ENCODE results near the gene CLK4. TPM values are rescaled to one million over a fixed set of nuclear protein-coding genes. Genes with fewer than 3 reads are reported as not detected.

Gene CLK4
- total RNA-seq, 2 donors from 2014 or later: 22.1 to 67.2 TPM

DNA sequence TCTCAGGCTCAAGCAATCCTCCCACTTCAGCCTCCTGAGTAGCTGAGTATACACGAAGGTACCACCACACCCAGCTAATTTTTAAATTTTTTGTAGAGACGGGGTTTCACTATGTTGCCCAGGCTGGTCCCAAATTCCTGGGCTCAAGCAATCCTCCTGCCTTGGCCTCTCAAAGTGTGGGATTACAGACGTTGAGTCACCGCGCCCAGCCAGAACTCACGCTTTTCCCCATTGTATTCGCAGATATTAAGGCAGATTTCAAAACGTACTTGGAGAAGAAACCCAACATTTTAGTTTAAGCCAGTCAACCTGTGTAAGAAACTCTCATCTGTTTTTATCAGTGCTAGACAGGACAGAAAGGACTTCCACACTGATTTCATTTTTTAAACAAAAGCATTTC, 63.2 kb downstream of the CLK4 start:
- Histone ChIP-seq H3K36me3 (no peaks in the 10 kb centered on the region), H3K4me1 (ENCODE audit: control insufficient read depth in 1 of 2, low read depth in 2 of 2) (no peaks in the 10 kb centered on the region), H3K9me3 (no peaks in the 10 kb centered on the region), H3K4me3 (no peak overlapping the region), H3K27me3 (replicated peaks; ENCODE audit: insufficient read depth) (no peaks in the 10 kb centered on the region), H3K27ac (no peak overlapping the region)
- ATAC-seq (ENCODE audit: insufficient number of reproducible peaks, low FRiP score, low read depth) (no peak), DNase-seq (ENCODE audit: low spot score) (no peak)
- TF ChIP-seq, protein P1, sequence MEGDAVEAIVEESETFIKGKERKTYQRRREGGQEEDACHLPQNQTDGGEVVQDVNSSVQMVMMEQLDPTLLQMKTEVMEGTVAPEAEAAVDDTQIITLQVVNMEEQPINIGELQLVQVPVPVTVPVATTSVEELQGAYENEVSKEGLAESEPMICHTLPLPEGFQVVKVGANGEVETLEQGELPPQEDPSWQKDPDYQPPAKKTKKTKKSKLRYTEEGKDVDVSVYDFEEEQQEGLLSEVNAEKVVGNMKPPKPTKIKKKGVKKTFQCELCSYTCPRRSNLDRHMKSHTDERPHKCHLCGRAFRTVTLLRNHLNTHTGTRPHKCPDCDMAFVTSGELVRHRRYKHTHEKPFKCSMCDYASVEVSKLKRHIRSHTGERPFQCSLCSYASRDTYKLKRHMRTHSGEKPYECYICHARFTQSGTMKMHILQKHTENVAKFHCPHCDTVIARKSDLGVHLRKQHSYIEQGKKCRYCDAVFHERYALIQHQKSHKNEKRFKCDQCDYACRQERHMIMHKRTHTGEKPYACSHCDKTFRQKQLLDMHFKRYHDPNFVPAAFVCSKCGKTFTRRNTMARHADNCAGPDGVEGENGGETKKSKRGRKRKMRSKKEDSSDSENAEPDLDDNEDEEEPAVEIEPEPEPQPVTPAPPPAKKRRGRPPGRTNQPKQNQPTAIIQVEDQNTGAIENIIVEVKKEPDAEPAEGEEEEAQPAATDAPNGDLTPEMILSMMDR (IDR thresholded peaks at IDR 0.05): no peak

DNA sequence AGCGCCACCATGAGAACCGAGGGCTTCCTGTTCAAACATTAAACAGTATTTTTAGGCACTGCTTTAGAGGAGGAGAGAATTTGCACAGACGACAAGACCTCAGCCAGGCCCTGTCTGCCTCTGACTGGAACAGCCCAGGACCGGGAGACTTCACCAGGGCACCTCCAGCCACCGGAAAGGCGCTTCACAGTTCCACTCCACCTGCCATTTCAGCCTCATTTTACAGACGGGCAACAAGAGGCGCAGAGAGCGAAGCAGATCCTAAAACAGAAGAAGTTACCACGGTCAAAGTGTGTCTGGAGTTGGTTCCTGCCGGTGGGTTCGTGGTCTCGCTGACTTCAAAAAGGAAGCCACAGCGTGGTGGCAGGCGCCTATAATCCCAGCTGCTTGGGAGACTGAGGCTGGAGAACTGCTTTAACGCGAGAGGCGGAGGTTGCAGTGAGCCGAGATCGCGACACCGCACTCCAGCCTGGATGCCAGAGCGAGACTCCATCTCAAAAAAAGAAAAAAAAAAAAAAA, 65.0 kb downstream of the CLK4 start:
- Histone ChIP-seq H3K36me3 (no peaks in the 10 kb centered on the region), H3K27ac (no peak overlapping the region), H3K9me3 (no peaks in the 10 kb centered on the region), H3K27me3 (replicated peaks; ENCODE audit: insufficient read depth) (no peaks in the 10 kb centered on the region), H3K4me3 (no peak overlapping the region), H3K4me1 (ENCODE audit: control insufficient read depth in 1 of 2, low read depth in 2 of 2) (no peaks in the 10 kb centered on the region)
- DNase-seq (ENCODE audit: low spot score): no peak
- TF ChIP-seq, protein P1 (IDR thresholded peaks at IDR 0.05): no peak
- ATAC-seq (ENCODE audit: insufficient number of reproducible peaks, low FRiP score, low read depth): no peak

DNA sequence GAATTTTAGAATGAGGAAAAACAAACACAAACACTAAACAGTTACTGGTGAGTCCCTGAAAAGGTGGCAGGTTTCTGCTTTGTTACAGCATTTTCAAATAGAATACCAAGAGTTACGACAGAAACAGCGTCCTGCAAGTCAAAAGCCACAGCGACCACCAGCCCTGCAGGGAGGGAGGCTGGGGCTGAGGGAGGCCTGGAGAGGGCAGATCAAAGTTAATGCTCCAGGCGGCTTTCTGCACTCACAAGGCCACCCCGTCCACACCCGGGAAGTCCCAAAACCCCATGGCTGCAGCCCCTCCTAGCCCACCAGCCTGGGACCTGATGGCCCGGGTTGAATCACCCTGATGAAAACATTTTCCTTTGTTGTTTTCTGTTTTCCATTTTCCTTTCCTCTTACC, 65.9 kb downstream of the CLK4 start:
- TF ChIP-seq, protein P1 (IDR thresholded peaks at IDR 0.05): no peak
- H3K36me3 ChIP-seq: no peaks in the 10 kb centered on the region
- DNase-seq (ENCODE audit: low spot score) (no peak), ATAC-seq (ENCODE audit: insufficient number of reproducible peaks, low FRiP score, low read depth) (no peak)
- H3K27ac ChIP-seq: no peak overlapping the region
- H3K4me1 ChIP-seq (ENCODE audit: control insufficient read depth in 1 of 2, low read depth in 2 of 2): no peaks in the 10 kb centered on the region
- H3K27me3 ChIP-seq (replicated peaks; ENCODE audit: insufficient read depth): no peaks in the 10 kb centered on the region
- no peaks in the 10 kb centered on the region for H3K9me3 ChIP-seq
- no peak overlapping the region for H3K4me3 ChIP-seq

DNA sequence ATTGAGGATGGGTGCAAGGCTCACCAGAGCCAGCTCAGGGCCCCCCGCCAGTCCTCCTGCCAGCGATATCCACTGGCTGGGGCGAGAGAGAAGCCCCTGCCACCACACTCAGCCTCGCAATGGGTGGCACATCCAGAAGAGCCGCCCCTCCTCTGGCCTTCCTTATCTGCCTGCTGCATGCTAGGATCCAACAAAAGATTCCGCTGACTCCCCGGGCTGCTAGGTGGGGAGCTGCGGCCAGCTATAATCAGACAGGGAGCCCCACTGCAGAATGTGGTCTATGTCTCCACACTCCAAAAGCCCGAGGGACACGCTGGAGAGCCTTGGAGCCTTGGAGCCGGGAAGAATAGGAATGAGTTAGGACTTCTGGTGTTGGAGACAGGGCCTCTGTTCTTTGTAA, 69.4 kb downstream of the CLK4 start:
- Histone ChIP-seq H3K36me3 (no peaks in the 10 kb centered on the region), H3K4me3 (no peak overlapping the region), H3K9me3 (no peaks in the 10 kb centered on the region), H3K27ac (no peak overlapping the region), H3K27me3 (replicated peaks; ENCODE audit: insufficient read depth) (no peaks in the 10 kb centered on the region), H3K4me1 (ENCODE audit: control insufficient read depth in 1 of 2, low read depth in 2 of 2) (no peaks in the 10 kb centered on the region)
- DNase-seq (ENCODE audit: low spot score): no peak
- TF ChIP-seq, protein P1 (IDR thresholded peaks at IDR 0.05): no peak
- no peak for ATAC-seq (ENCODE audit: insufficient number of reproducible peaks, low FRiP score, low read depth)

DNA sequence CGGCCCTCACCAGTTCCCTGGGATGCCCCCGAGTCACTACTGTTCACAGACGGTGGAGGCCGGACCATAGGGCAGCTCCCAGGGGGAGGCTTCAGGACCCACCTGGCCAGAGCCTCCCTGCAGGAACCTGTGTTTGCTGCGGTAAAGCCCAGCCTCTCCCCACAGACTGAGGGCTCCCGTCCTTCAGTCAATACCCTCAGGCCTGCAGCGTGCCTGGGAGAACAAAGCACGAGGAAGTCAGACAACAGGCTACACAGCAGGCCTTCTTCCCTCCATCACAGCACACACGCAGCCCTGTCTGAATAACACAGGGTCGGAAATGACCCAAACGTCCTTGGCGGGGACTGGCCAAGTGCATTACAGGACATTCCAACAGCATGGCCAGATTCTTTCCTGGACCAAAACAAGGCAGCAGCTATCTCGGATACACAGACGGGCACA, 71.1 kb downstream of the CLK4 start:
- Histone ChIP-seq H3K36me3 (no peaks in the 10 kb centered on the region), H3K27ac (no peak overlapping the region), H3K4me3 (no peak overlapping the region), H3K27me3 (replicated peaks; ENCODE audit: insufficient read depth) (no peaks in the 10 kb centered on the region), H3K9me3 (no peaks in the 10 kb centered on the region), H3K4me1 (ENCODE audit: control insufficient read depth in 1 of 2, low read depth in 2 of 2) (no peaks in the 10 kb centered on the region)
- ATAC-seq (ENCODE audit: insufficient number of reproducible peaks, low FRiP score, low read depth) (no peak), DNase-seq (ENCODE audit: low spot score) (no peak)
- TF ChIP-seq, protein P1 (IDR thresholded peaks at IDR 0.05): no peak
